Measurements from ENCODE around the gene CCDC6. TPM values are rescaled to one million over a fixed set of nuclear protein-coding genes. Genes with fewer than 3 reads are reported as not detected.
"Not testable (repeated sequence)": the region's sequence is repeated elsewhere in the genome, so short reads cannot be mapped to it uniquely, and the experiment has no call there.

Gene CCDC6
- total RNA-seq, 1 donor from 2014 or later = 42.7 TPM

DNA sequence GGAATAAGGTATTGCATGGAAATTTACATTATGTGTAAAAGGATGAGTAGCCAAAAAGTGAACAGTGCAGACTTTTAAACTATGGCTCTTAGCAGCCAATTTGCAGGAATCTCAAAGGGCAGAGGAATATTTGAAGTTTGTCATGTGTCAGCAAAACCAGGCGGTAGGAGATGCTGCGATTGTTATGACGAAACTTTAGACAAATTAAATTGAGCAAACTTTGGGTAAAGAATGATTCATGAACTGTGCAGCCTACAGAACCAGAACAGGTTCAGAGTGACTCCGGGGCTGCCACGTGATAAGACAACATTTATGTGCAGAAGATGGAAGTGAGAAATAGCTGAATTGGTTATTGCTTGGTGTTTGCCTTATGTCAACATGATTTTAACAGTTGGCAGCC lies 39.2 kb upstream of the CCDC6 start:
- Histone ChIP-seq H3K4me3 (ENCODE audit: low read depth, low read length) (no peak overlapping the region), H3K36me3 (ENCODE audit: control insufficient read depth, insufficient read depth, low read length) (no peaks in the 10 kb centered on the region), H3K27me3 (ENCODE audit: control insufficient read depth, insufficient read depth, low read length) (no peaks in the 10 kb centered on the region)
- TF ChIP-seq, protein P1, sequence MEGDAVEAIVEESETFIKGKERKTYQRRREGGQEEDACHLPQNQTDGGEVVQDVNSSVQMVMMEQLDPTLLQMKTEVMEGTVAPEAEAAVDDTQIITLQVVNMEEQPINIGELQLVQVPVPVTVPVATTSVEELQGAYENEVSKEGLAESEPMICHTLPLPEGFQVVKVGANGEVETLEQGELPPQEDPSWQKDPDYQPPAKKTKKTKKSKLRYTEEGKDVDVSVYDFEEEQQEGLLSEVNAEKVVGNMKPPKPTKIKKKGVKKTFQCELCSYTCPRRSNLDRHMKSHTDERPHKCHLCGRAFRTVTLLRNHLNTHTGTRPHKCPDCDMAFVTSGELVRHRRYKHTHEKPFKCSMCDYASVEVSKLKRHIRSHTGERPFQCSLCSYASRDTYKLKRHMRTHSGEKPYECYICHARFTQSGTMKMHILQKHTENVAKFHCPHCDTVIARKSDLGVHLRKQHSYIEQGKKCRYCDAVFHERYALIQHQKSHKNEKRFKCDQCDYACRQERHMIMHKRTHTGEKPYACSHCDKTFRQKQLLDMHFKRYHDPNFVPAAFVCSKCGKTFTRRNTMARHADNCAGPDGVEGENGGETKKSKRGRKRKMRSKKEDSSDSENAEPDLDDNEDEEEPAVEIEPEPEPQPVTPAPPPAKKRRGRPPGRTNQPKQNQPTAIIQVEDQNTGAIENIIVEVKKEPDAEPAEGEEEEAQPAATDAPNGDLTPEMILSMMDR (IDR thresholded peaks at IDR 0.05; ENCODE audit: insufficient read depth, low read length, poor library complexity, severe bottlenecking) = no peak
- no peak for DNase-seq (ENCODE audit: low read depth)

DNA sequence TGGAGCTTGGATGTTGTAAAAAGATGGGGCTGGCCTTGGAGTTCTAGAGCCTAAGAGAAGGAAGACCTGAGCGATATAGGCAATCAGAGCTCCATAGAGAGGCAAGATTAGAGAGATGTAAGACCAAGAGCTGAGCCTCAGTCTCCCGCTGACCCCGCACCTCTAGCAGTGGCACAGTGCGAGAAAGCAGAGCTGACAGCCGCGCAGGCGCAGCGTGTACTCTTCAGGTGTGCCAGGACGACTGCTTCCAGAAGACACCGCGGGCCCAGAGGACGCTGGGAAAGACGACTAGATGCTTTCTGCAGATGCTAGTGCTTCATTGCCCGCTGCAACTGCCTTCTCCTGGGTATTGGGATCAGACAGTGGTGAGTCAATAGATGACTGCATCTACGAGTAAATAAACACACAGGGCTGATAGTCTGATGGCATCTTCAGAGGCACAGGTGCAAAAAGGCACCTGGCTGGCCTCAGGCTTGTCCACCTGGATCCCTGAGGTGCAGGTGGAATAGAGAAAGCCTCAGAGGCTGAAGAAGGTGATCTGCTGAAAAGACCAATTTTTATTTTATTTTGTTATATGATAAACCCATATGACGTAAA lies 38.1 kb upstream of the CCDC6 start:
- Histone ChIP-seq H3K36me3 (ENCODE audit: control insufficient read depth, insufficient read depth, low read length) (no peaks in the 10 kb centered on the region), H3K4me3 (ENCODE audit: low read depth, low read length) (no peak overlapping the region), H3K27me3 (ENCODE audit: control insufficient read depth, insufficient read depth, low read length) (no peaks in the 10 kb centered on the region)
- TF ChIP-seq, protein P1 (IDR thresholded peaks at IDR 0.05; ENCODE audit: insufficient read depth, low read length, poor library complexity, severe bottlenecking) = no peak
- DNase-seq (ENCODE audit: low read depth) = no peak

DNA sequence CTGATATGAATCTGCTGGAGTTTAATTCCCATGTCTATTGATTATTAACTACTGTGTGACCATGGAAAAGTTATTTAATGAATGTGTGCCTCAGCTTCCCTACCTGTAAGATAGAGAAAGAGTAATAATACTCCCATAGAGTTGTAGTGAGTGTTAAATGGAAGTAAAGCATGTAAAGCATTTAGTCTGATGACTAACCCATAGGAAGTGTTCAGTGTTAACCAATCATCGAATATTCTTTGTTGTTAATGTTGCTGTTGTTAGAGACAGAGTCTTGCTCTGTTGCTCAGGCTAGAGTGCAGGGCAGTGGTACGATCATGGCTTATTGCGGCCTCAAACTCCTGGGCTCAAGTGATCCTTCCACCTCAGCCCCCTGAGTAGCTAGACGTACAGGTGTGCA lies 36.2 kb upstream of the CCDC6 start:
- TF ChIP-seq, protein P1 (IDR thresholded peaks at IDR 0.05; ENCODE audit: insufficient read depth, low read length, poor library complexity, severe bottlenecking) = no peak
- no peaks in the 10 kb centered on the region for H3K36me3 ChIP-seq (ENCODE audit: control insufficient read depth, insufficient read depth, low read length)
- H3K4me3 ChIP-seq (ENCODE audit: low read depth, low read length) = no peak overlapping the region
- DNase-seq (ENCODE audit: low read depth) = no peak
- no peaks in the 10 kb centered on the region for H3K27me3 ChIP-seq (ENCODE audit: control insufficient read depth, insufficient read depth, low read length)

DNA sequence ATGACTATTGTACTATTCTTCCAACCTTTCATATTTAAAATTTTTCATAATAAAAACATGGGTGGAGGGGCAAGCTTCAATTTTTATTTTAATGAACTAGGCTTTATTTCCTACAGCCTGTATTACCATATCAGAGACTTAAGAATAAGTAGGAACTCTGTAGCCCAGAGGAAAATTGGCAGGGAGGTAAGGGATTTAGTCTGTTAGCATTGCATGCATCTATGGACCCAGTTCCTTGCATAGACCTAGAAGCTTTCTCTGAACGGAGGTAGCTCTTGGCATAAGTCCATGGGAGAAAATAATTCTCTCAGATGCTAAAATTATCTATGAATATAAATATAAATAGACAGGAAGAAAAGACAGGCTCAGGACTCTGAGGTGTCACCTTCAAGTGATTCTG lies 31.4 kb upstream of the CCDC6 start:
- DNase-seq (ENCODE audit: low read depth) = no peak
- H3K27me3 ChIP-seq (ENCODE audit: control insufficient read depth, insufficient read depth, low read length) = no peaks in the 10 kb centered on the region
- no peak overlapping the region for H3K4me3 ChIP-seq (ENCODE audit: low read depth, low read length)
- no peaks in the 10 kb centered on the region for H3K36me3 ChIP-seq (ENCODE audit: control insufficient read depth, insufficient read depth, low read length)
- TF ChIP-seq, protein P1 (IDR thresholded peaks at IDR 0.05; ENCODE audit: insufficient read depth, low read length, poor library complexity, severe bottlenecking) = no peak

DNA sequence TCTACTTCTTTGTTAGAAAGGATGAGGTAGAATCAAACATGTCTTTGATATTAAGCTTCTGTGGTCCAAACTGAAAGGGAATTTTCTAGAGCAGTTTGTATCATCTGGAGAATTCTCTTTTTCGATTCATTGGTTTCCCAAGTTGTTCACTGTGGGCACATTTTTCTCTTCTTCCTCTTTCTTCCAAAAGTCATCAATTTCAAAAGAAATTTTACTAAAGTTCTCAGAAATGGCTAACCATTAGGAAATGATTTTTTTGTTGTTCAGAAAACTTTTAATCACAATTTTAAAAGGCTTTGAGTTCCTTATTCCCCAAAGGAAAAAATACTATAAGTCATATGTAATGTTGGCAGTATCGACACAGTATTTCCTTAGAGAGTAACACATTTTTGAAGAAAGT lies 28.3 kb upstream of the CCDC6 start:
- Histone ChIP-seq H3K36me3 (ENCODE audit: control insufficient read depth, insufficient read depth, low read length) (no peaks in the 10 kb centered on the region), H3K27me3 (ENCODE audit: control insufficient read depth, insufficient read depth, low read length) (no peaks in the 10 kb centered on the region), H3K4me3 (ENCODE audit: low read depth, low read length) (no peak overlapping the region)
- no peak for DNase-seq (ENCODE audit: low read depth)
- TF ChIP-seq, protein P1 (IDR thresholded peaks at IDR 0.05; ENCODE audit: insufficient read depth, low read length, poor library complexity, severe bottlenecking) = no peak

DNA sequence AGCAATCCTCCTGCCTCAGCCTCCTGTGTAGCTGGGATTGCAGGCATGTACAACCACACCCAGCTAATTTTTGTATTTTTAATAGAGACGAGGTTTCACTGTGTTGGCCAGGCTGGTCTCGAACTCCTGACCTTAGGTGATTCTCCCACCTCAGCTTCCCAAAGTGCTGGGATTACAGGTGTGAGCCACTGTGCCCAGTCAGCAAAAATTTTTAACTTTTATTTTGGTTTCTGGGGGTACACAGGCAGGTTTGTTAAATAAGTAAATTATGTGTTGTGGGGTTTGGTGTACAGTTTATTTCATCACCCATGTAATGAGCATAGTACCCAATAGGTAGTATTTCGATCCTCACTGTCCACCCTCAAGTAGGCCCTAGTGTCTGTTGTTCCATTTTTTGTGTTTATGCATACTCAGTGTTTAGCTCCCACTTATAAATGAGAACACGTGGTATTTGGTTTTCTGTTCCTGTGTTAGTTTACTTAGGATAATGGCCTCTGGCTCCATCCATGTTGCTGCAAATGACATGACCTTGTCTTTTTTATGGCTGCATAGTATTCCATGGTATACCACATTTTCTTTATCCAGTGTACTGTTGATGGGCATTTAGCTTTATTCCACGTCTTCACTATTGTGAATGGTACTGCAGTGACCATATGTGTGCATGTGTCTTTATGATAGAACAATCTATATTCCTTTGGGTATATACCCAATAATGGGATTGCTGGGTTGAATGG lies 24.6 kb upstream of the CCDC6 start:
- not testable (repeated sequence) for H3K4me3 ChIP-seq (ENCODE audit: low read depth, low read length); H3K36me3 ChIP-seq (ENCODE audit: control insufficient read depth, insufficient read depth, low read length); DNase-seq (ENCODE audit: low read depth); H3K27me3 ChIP-seq (ENCODE audit: control insufficient read depth, insufficient read depth, low read length)
